Activated T-helper 2 cell treated with anti-CD3 and anti-CD28 coated beads, Interferon-gamma antibody, Interleukin-2, Interleukin-4, amounts not matched to agents 10 μg/mL and 5 μg/mL and 100 μg/mL, durations not matched to agents 14 hours and 24 hours and 36 hours (primary cell): ENCODE results near the gene GCSAML. TPM values are rescaled to one million over a fixed set of nuclear protein-coding genes. Genes with fewer than 3 reads are reported as not detected.

ENCODE experiments used
- DNase-seq: peaks from one replicate; pipeline ENCODE4 v3.0.0; 2021; ENCODE audit warnings: low spot score
- H3K27ac Mint-ChIP-seq: one replicate; pipeline ENCODE4 v1.8.0; 2021; ENCODE audit warnings: mixed read lengths
- H3K27me3 Mint-ChIP-seq: one replicate; pipeline ENCODE4 v1.8.0; 2021; ENCODE audit warnings: low read depth, mixed read lengths
- H3K36me3 Mint-ChIP-seq: one replicate; pipeline ENCODE4 v1.8.0; 2021; ENCODE audit warnings: low read depth, mixed read lengths
- H3K4me1 Mint-ChIP-seq: one replicate; pipeline ENCODE4 v1.8.0; 2021; ENCODE audit warnings: low read depth, mixed read lengths
- H3K4me3 Mint-ChIP-seq: one replicate; pipeline ENCODE4 v1.8.0; 2021; ENCODE audit warnings: low read depth, mild to moderate bottlenecking, moderate library complexity, mixed read lengths
- H3K9me3 Mint-ChIP-seq: one replicate; pipeline ENCODE4 v1.8.0; 2021; ENCODE audit warnings: mixed read lengths
- intact Hi-C: fragments of 100-400 bp; cut with micrococcal nuclease; formaldehyde crosslinking; loops from one replicate; pipeline ENCODE4 v1.15.1; 2023
- total RNA-seq: library from RNA; stranded (reverse); gene quantifications from 2 replicates; pipeline ENCODE4 v1.2.3, GENCODE V29; 2022

The GCSAML gene
- total RNA-seq, 1 donor from 2014 or later, result 0.43 TPM

GRCh38 chr1:247588060-247588459, 39.1 kb downstream of the GCSAML start, which contains the start of gene OR2G2:
Gene OR2G2 (plus strand): TSS chr1:247588360. CDS start chr1:247588360, 0 bp downstream.
- no peak within 1 kb of the TSS for H3K4me3 Mint-ChIP-seq
- H3K36me3 Mint-ChIP-seq, result no peaks in the 10 kb centered on the region
- no peak within 1 kb of the TSS for H3K27ac Mint-ChIP-seq
- peaks cover 4% of the 10 kb centered on the region for H3K9me3 Mint-ChIP-seq
- H3K27me3 Mint-ChIP-seq, result no peaks in the 10 kb centered on the region
- H3K4me1 Mint-ChIP-seq, result no peaks in the 10 kb centered on the region
- intact Hi-C loops, result no loop called here
- no peak for DNase-seq

GRCh38 chr1:247605286-247605685, 56.4 kb downstream of the GCSAML start, which contains the start of gene OR2G3:
Gene OR2G3 (plus strand): TSS chr1:247605586. CDS start chr1:247605586, 0 bp downstream.
- Mint-ChIP-seq H3K27me3 (no peaks in the 10 kb centered on the region), H3K4me1 (no peaks in the 10 kb centered on the region), H3K9me3 (no peaks in the 10 kb centered on the region), H3K36me3 (no peaks in the 10 kb centered on the region), H3K4me3 (no peak within 1 kb of the TSS), H3K27ac (no peak within 1 kb of the TSS)
- intact Hi-C loops, result no loop called here
- no peak for DNase-seq

- Mint-ChIP-seq H3K36me3 (no peaks in the 10 kb centered on the region), H3K9me3 (no peaks in the 10 kb centered on the region), H3K4me3 (no peak overlapping the region), H3K27ac (no peak overlapping the region), H3K27me3 (no peaks in the 10 kb centered on the region), H3K4me1 (no peaks in the 10 kb centered on the region)
- no peak for DNase-seq
- intact Hi-C loops, result no loop called here
Measured at GRCh38 chr1:247613405-247613804, 64.5 kb downstream of the GCSAML start.

GRCh38 chr1:247614625-247615024, 65.7 kb downstream of the GCSAML start:
- Mint-ChIP-seq H3K4me3 (no peak overlapping the region), H3K4me1 (no peaks in the 10 kb centered on the region), H3K36me3 (no peaks in the 10 kb centered on the region), H3K27ac (no peak overlapping the region), H3K9me3 (no peaks in the 10 kb centered on the region), H3K27me3 (no peaks in the 10 kb centered on the region)
- DNase-seq, result no peak
- intact Hi-C loops, result no loop called here

Other genes with a start within 250 kb of the GCSAML start
- 19.2 and 19.4 TPM in 2 replicates for gene ZNF496, start 217.3 kb upstream of the GCSAML start, total RNA-seq
- 0.09 and 0.30 TPM in 2 replicates for gene NLRP3, start 133.0 kb upstream of the GCSAML start, total RNA-seq
- not detected in 2 replicates for gene OR2B11, start 91.0 kb upstream of the GCSAML start, total RNA-seq
- gene OR2C3, start 12.7 kb upstream of the GCSAML start, total RNA-seq, result not detected in 2 replicates
- gene OR2G2, start 39.2 kb downstream of the GCSAML start, total RNA-seq, result not detected in 2 replicates
- not detected in 2 replicates for gene OR2G3, start 56.5 kb downstream of the GCSAML start, total RNA-seq
- gene OR13G1, start 130.6 kb downstream of the GCSAML start, total RNA-seq, result not detected in 2 replicates
- not detected in 2 replicates for gene OR6F1, start 167.5 kb downstream of the GCSAML start, total RNA-seq
- not detected in 2 replicates for gene OR14K1, start 189.5 kb downstream of the GCSAML start, total RNA-seq
- not detected in 2 replicates for gene OR14A2, start 199.0 kb downstream of the GCSAML start, total RNA-seq
- gene OR1C1, start 211.4 kb downstream of the GCSAML start, total RNA-seq, result not detected in 2 replicates